Endothelial cell of umbilical vein (primary cell): ENCODE data around the gene EP300. TPM values are rescaled to one million over a fixed set of nuclear protein-coding genes. Genes with fewer than 3 reads are reported as not detected.

Experiments used
- BruUV-seq: library from RNA; stranded (reverse); fragments of 400-500 nt; replicated peaks from 2 replicates; lab custom pipeline; 2021; lab: Mats Ljungman, UMichigan
- CTCF ChIA-PET: fragments of 300-600, 350-600 bp; sonication (Branson Sonifier 250); formaldehyde crosslinking; loops from one replicate; lab custom pipeline; 2021; ENCODE audit warnings: antibody characterized with exemption, inconsistent platforms; lab: Charles Lee
- POLR2A ChIA-PET: fragments of 300-600, 350-600 bp; sonication (Branson Sonifier 250); formaldehyde crosslinking; loops from one replicate; lab custom pipeline; 2021; ENCODE audit warnings: antibody characterized with exemption, inconsistent platforms; lab: Charles Lee
- DNase-seq: peaks from one replicate; pipeline ENCODE4 v3.0.0-alpha.2; 2011; ENCODE audit warnings: low read depth, low spot score
- FAIRE-seq: peaks from 2 replicates; lab custom pipeline; 2011; peaks lifted over from hg19 to GRCh38; lab: Jason Lieb, UNC
- H2AFZ ChIP-seq: 2 replicates; pipeline ENCODE4 v1.6.0; 2012; ENCODE audit warnings: low read depth, low read length, control low read depth, inconsistent platforms
- H3K27ac ChIP-seq: 2 replicates; pipeline ENCODE4 v1.5.1; 2011; ENCODE audit warnings: low read depth, mild to moderate bottlenecking, control low read depth, low read length, moderate library complexity; ENCODE audit not compliant: insufficient read depth
- H3K27me3 ChIP-seq, 2 experiments: 2 replicates each; pipeline versions ENCODE4 v1.6.0 to v1.6.1; 2011; ENCODE audit warnings: low read length in 2 of 2, mixed read lengths in 1 of 2; ENCODE audit not compliant: control insufficient read depth in 2 of 2, insufficient read depth in 2 of 2
- H3K36me3 ChIP-seq, 2 experiments: 2 replicates in 1 of 2; 3 replicates in 1 of 2; pipeline ENCODE4 v1.5.1; 2011; ENCODE audit warnings: low read length in 2 of 2, mild to moderate bottlenecking in 1 of 2, moderate library complexity in 1 of 2; ENCODE audit not compliant: control insufficient read depth in 2 of 2, insufficient read depth in 2 of 2; ENCODE audit errors: extremely low read depth in 1 of 2
- H3K4me1 ChIP-seq: 3 replicates; pipeline ENCODE4 v1.5.1; 2011; ENCODE audit warnings: mild to moderate bottlenecking, low read length; ENCODE audit not compliant: control insufficient read depth, insufficient read depth; ENCODE audit errors: extremely low read depth
- H3K4me2 ChIP-seq: 2 replicates; pipeline ENCODE4 v1.6.1; 2011; ENCODE audit warnings: low read length, control low read depth, mixed read lengths; ENCODE audit not compliant: insufficient read depth
- H3K4me3 ChIP-seq, 3 experiments: fragments of 200-600 bp in 1 of 3; sonication (generic), shearing (Covaris generic) in 1 of 3; replicated peaks in 1 of 3; 2 replicates each; pipeline ENCODE4 v1.5.1; 2011 to 2016; ENCODE audit warnings: control low read depth in 3 of 3, low read length in 3 of 3, mild to moderate bottlenecking in 2 of 3, inconsistent platforms in 1 of 3, low read depth in 1 of 3, moderate library complexity in 1 of 3; ENCODE audit not compliant: insufficient read depth in 1 of 3
- H3K79me2 ChIP-seq: 2 replicates; pipeline ENCODE4 v1.6.0; 2012; ENCODE audit warnings: low read length, inconsistent platforms; ENCODE audit not compliant: control insufficient read depth, insufficient read depth
- H3K9ac ChIP-seq: replicated peaks from 2 replicates; pipeline ENCODE3; 2011; ENCODE audit warnings: low read length, control low read depth; ENCODE audit not compliant: insufficient read depth; ENCODE audit errors: extremely low read depth
- H3K9me1 ChIP-seq: replicated peaks from 3 replicates; pipeline ENCODE4 v1.6.0; 2011; ENCODE audit warnings: mild to moderate bottlenecking, low read length; ENCODE audit not compliant: control insufficient read depth, insufficient read depth; ENCODE audit errors: extremely low read depth
- H3K9me3 ChIP-seq: replicated peaks from 2 replicates; pipeline ENCODE4 v1.5.1; 2012; ENCODE audit warnings: low read length, inconsistent platforms; ENCODE audit not compliant: control insufficient read depth, insufficient read depth
- H4K20me1 ChIP-seq: replicated peaks from 2 replicates; pipeline ENCODE3; 2011; ENCODE audit warnings: mild to moderate bottlenecking, low read length; ENCODE audit not compliant: control insufficient read depth, insufficient read depth; ENCODE audit errors: extremely low read depth
- CTCF ChIP-seq, 2 donors: IDR thresholded peaks; 1 replicate in 1 of 2; 2 replicates in 1 of 2; pipeline ENCODE4 v1.5.1; 2011; ENCODE audit warnings: low read length in 2 of 2, mild to moderate bottlenecking in 2 of 2, moderate library complexity in 2 of 2, control low read depth in 1 of 2, inconsistent platforms in 1 of 2, low read depth in 1 of 2; ENCODE audit not compliant: insufficient read depth in 1 of 2; ENCODE audit errors: extremely low read depth in 1 of 2
- EZH2 ChIP-seq: IDR thresholded peaks from 2 replicates; pipeline ENCODE4 v1.6.1; 2012; ENCODE audit warnings: borderline replicate concordance, low read depth, mild to moderate bottlenecking, moderate library complexity, low read length, inconsistent platforms; ENCODE audit not compliant: severe bottlenecking
- MYC ChIP-seq: IDR thresholded peaks from one replicate; pipeline ENCODE4 v1.6.1; 2011; ENCODE audit warnings: mild to moderate bottlenecking, low read depth, low read length
- dilution Hi-C: fragments of 300-500 bp; cut with MboI; formaldehyde crosslinking; loops from one replicate; pipeline ENCODE4 v1.15.0; 2019; ENCODE audit warnings: low sequenced_read_pairs; ENCODE audit not compliant: extremely low pct_ligation_motif_present
- intact Hi-C: fragments of 100-400 bp; cut with micrococcal nuclease; formaldehyde crosslinking; loops from one replicate; pipeline ENCODE4 v1.10.0; 2022
- polyA plus RNA-seq, 4 experiments: library from polyadenylated mRNA; depleted of rRNA in 3 of 4; stranded (reverse) in 3 of 4; unstranded in 1 of 4; fragments of >200 nt; gene quantifications; 2 replicates each; pipeline versions ENCODE4 v1.2.1 to v1.2.3, GENCODE V29; 2011 to 2012; ENCODE audit warnings: missing spikeins in 1 of 4
- total RNA-seq: library from RNA; stranded (reverse); gene quantifications from 2 replicates; pipeline ENCODE4 v1.2.3, GENCODE V29; 2021
- TF ChIP-seq, protein P1 (sequence below): IDR thresholded peaks from 2 replicates; pipeline ENCODE4 v1.6.1; 2011; ENCODE audit not compliant: insufficient read depth, insufficient read length

EP300 gene
- total and polyA plus RNA-seq, 2 donors (not counting 3 experiments of a cell fraction or from before 2014, with no cell fraction given): 24.4 to 63.0 TPM

- TF ChIP-seq MYC (no peak), CTCF (IDR thresholded peaks at IDR 0.05; ENCODE audit: extremely low read depth in 1 of 2, insufficient read depth in 1 of 2, low read depth in 1 of 2, low read length in 2 of 2) (no peak), EZH2 (no peak)
- TF ChIP-seq, protein P1, sequence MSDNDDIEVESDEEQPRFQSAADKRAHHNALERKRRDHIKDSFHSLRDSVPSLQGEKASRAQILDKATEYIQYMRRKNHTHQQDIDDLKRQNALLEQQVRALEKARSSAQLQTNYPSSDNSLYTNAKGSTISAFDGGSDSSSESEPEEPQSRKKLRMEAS: no peak
- dilution Hi-C loops: no loop called here
- H3K4me2 ChIP-seq: no peak overlapping the region
- DNase-seq (no peak), FAIRE-seq (no peak)
- H3K36me3 ChIP-seq: no peaks in the 10 kb centered on the region
- H3K27ac ChIP-seq: no peak overlapping the region
- no peak overlapping the region for H2AFZ ChIP-seq
- H3K27me3 ChIP-seq: peaks cover 0 to 4% of the 10 kb centered on the region in 2 experiments
- no TSS peak for BruUV-seq
- CTCF ChIA-PET: no interaction called here
- H3K9ac ChIP-seq: no peak overlapping the region
- POLR2A ChIA-PET: no interaction called here
- H3K9me3 ChIP-seq: no peaks in the 10 kb centered on the region
- no peaks in the 10 kb centered on the region for H4K20me1 ChIP-seq
- intact Hi-C loops: loop anchor here (10.0 kb wide), 1 partner anchor 1489 kb away; no protein-coding TSS in a partner anchor
- H3K4me3 ChIP-seq: no peak overlapping the region
- H3K79me2 ChIP-seq: no peaks in the 10 kb centered on the region
- H3K4me1 ChIP-seq: peaks cover 2% of the 10 kb centered on the region
- H3K9me1 ChIP-seq: no peaks in the 10 kb centered on the region
These were observed 6.5 kb upstream of the EP300 start for GRCh38 chr22:41085842-41086241.
